Measurements from ENCODE around the gene PLXNC1.

PLXNC1 gene

DNA sequence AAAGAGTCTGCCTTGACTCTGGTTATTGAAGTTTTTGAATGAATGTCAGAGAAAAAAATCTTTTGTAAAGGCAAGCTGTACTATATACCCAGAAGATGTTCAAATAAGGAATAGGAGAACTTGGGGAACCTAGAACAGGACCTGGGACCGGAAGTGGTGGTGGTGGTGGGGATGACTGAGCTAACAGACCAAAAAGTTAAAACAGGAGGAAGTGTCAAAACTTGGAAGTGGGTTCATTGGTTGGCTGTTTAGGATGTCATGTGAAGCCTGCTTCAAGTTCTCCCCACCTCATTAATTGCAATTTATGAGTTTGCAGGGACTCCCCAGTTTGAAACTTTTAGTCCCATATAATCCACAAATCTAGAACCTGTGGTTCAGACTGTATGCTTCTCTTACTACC lies 26.2 kb downstream of the PLXNC1 start:
- TF ChIP-seq, protein P1, sequence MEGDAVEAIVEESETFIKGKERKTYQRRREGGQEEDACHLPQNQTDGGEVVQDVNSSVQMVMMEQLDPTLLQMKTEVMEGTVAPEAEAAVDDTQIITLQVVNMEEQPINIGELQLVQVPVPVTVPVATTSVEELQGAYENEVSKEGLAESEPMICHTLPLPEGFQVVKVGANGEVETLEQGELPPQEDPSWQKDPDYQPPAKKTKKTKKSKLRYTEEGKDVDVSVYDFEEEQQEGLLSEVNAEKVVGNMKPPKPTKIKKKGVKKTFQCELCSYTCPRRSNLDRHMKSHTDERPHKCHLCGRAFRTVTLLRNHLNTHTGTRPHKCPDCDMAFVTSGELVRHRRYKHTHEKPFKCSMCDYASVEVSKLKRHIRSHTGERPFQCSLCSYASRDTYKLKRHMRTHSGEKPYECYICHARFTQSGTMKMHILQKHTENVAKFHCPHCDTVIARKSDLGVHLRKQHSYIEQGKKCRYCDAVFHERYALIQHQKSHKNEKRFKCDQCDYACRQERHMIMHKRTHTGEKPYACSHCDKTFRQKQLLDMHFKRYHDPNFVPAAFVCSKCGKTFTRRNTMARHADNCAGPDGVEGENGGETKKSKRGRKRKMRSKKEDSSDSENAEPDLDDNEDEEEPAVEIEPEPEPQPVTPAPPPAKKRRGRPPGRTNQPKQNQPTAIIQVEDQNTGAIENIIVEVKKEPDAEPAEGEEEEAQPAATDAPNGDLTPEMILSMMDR (IDR thresholded peaks at IDR 0.05; ENCODE audit: unreplicated experiment in 3 of 3), result no peak
- H3K4me1 Mint-ChIP-seq, result no peaks in the 10 kb centered on the region
- H3K9me3 Mint-ChIP-seq, result peaks cover 14% of the 10 kb centered on the region
- no peaks in the 10 kb centered on the region for H3K27me3 Mint-ChIP-seq (ENCODE audit: low read depth)
- H3K27ac Mint-ChIP-seq, result no peak overlapping the region
- H3K4me3 Mint-ChIP-seq, result no peak overlapping the region
- H3K36me3 Mint-ChIP-seq (ENCODE audit: low read depth), result peaks cover 10% of the 10 kb centered on the region

DNA sequence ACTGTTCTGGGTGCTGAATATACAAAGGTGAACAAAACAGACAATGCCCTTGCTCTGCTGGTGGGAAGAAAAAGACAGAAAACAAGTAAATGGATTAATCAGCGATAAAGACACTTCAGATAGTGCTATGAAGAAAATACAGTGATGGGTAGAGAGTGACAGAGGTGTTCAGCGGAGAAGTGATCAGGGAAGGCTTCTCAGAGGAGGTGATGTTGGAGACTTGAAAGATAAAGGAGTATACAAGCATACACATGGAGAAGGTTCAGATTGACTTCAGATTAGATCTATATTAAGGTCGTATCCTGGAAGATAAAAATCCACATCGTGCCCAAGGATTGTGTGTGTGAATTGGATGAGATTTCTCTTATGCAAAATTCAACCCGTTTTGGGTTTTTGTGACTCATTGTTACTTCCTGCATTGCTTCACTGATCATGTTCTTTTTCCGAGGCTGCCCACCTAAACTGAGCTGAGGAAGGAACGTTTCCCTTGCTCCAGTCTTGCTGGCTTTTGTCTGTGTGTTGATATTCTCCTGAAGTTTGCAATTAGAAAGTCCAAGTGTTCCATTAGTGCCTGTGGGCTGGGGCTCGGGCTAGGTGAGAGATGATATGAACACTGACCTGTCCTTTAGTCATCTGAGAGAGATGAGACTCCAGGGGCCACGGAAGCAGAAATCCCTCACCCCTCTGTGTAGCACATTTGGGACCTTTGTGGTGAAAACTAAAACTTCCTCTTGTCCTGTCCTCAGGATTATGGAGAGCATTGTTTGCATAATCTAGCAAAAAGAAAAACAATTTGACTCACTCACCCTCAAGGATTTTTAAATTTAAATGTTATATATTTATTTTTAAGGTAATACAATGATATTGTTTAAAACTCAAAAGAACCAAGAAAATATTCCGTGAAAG lies 27.6 kb downstream of the PLXNC1 start:
- peaks cover 6% of the 10 kb centered on the region for H3K36me3 Mint-ChIP-seq (ENCODE audit: low read depth)
- no peaks in the 10 kb centered on the region for H3K4me1 Mint-ChIP-seq
- peaks cover 17% of the 10 kb centered on the region for H3K9me3 Mint-ChIP-seq
- TF ChIP-seq, protein P1 (IDR thresholded peaks at IDR 0.05; ENCODE audit: unreplicated experiment in 3 of 3), result no peak
- no peak overlapping the region for H3K4me3 Mint-ChIP-seq
- H3K27ac Mint-ChIP-seq, result no peak overlapping the region
- no peaks in the 10 kb centered on the region for H3K27me3 Mint-ChIP-seq (ENCODE audit: low read depth)

DNA sequence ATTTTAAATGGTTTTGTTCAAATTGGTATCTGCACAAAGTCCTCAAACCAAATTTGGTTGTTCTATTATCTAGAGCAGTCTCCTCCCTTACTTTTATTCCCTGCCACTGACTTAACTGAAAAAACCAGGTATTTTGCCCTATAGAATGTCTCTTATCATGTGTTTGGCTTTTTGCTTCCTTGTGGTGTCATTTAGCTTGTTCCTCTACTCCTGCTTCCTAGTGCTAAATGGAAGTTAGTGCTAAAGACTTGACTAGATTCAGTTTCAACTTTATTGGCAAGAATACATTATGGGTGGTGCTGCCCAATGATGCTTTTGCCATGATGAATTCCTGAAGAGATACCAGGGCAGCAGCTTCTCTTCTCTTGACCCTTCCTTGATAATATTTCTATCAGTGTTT lies 29.7 kb downstream of the PLXNC1 start:
- TF ChIP-seq, protein P1 (IDR thresholded peaks at IDR 0.05; ENCODE audit: unreplicated experiment in 3 of 3), result no peak

DNA sequence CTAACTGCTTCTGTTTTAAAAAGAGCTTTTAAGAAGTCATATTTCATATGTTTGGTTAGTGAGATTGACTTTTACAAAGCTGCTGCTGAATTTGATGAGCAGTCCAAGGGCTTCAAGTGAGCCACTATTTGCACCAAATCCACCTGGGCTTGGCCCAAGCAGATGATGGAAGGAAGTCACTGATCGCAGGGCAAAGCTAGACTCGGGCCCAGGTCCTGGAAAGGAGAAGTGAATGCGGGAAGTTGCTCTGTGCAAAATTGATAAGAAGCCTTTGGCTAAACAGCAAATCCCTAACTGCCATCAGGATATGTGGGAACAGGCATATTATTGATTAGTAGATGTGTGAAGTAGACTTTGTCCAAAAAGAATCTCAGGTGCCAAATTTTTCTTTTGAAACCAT lies 30.5 kb downstream of the PLXNC1 start:
- TF ChIP-seq, protein P1 (IDR thresholded peaks at IDR 0.05; ENCODE audit: unreplicated experiment in 3 of 3), result no peak
- Mint-ChIP-seq H3K9me3 (peaks cover 17% of the 10 kb centered on the region), H3K4me1 (peaks cover 10% of the 10 kb centered on the region), H3K4me3 (no peak overlapping the region), H3K36me3 (ENCODE audit: low read depth) (peaks cover 6% of the 10 kb centered on the region), H3K27ac (no peak overlapping the region), H3K27me3 (ENCODE audit: low read depth) (peaks cover 3% of the 10 kb centered on the region)

More for the DNA sequence above, 29.7 kb downstream of the PLXNC1 start:
- Mint-ChIP-seq H3K27me3 (ENCODE audit: low read depth) (no peaks in the 10 kb centered on the region), H3K4me3 (no peak overlapping the region), H3K4me1 (peaks cover 2% of the 10 kb centered on the region), H3K36me3 (ENCODE audit: low read depth) (peaks cover 6% of the 10 kb centered on the region), H3K9me3 (peaks cover 17% of the 10 kb centered on the region), H3K27ac (no peak overlapping the region)

DNA sequence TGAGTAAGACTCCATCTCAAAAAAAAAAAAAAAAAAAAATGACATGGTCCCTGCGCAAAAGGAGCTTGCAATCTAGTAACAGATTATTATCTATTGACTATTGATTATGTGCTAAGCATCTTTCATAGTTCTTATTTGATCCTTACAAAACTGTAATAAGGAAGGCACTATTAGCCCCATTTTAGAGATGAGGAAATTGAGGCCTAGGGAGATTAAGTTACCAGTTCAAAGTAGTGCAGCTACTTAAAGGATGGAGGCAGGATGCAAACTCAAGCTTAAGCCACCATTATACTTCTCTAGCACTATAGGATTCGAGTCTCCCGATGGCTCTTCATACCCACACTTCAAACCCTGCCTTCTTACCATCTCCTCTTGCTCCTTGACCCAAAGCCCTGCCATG lies 31.3 kb downstream of the PLXNC1 start:
- H3K36me3 Mint-ChIP-seq (ENCODE audit: low read depth), result peaks cover 6% of the 10 kb centered on the region
- H3K9me3 Mint-ChIP-seq, result peaks cover 17% of the 10 kb centered on the region
- H3K27ac Mint-ChIP-seq, result no peak overlapping the region
- TF ChIP-seq, protein P1 (IDR thresholded peaks at IDR 0.05; ENCODE audit: unreplicated experiment in 3 of 3), result no peak
- H3K4me3 Mint-ChIP-seq, result no peak overlapping the region
- H3K4me1 Mint-ChIP-seq, result peaks cover 11% of the 10 kb centered on the region
- peaks cover 3% of the 10 kb centered on the region for H3K27me3 Mint-ChIP-seq (ENCODE audit: low read depth)

All from nephron (organoid).